Peyer's patch (tissue), 4 donors: ENCODE measurements around the gene TRRAP.

Experiments used
- CTCF ChIP-seq, 6 experiments: fragments of 450-650 bp in 4 of 6; fragments of 200-600 bp in 2 of 6; sonication (generic) in 1 of 6; IDR thresholded peaks; one replicate each; pipeline ENCODE4 v1.5.1; 2017 to 2019; ENCODE audit warnings: antibody characterized with exemption in 6 of 6, mild to moderate bottlenecking in 3 of 6, moderate library complexity in 1 of 6
- POLR2A ChIP-seq, 2 donors: fragments of 450-650 bp; IDR thresholded peaks; one replicate each; pipeline ENCODE4 v1.5.1; 2017; ENCODE audit warnings: antibody characterized with exemption in 2 of 2, mild to moderate bottlenecking in 2 of 2, moderate library complexity in 2 of 2

- TF ChIP-seq CTCF (IDR thresholded peaks at IDR 0.05) (no peak), POLR2A (IDR thresholded peaks at IDR 0.05) (no peak)
These were observed 104.4 kb downstream of the TRRAP start for GRCh38 chr7:98982686-98983085.
